CD4-positive, alpha-beta T cell treated with Interleukin-1 beta for 1 hour (primary cell): ENCODE results near the gene LRP2BP.
"Not testable (repeated sequence)": the region's sequence is repeated elsewhere in the genome, so short reads cannot be mapped to it uniquely, and the experiment has no call there.

ENCODE experiments used
- DNase-seq, 2 donors: peaks; one replicate each; pipeline ENCODE4 v3.0.0-alpha.2; 2020 to 2022

LRP2BP gene

DNA sequence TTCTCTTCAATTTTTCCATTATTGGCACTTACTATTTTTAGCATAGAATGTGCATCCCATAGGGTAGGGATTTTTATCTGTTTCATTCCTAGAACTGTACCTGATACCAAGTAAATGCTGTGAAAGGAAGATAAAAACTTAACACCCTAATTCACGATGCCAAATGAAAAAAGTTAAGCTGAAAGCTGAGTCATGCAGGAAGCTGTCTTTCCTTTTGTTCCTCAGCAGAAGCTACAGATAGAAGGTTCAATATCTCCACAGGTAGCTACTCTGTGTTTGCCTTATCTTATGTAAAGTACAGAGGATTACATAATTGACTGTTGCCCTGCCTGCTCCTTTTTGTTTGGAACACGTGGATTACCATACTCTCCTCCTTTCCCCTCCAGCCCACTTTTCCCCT is 77.0 kb downstream of the LRP2BP start:
- DNase-seq = no peak

DNA sequence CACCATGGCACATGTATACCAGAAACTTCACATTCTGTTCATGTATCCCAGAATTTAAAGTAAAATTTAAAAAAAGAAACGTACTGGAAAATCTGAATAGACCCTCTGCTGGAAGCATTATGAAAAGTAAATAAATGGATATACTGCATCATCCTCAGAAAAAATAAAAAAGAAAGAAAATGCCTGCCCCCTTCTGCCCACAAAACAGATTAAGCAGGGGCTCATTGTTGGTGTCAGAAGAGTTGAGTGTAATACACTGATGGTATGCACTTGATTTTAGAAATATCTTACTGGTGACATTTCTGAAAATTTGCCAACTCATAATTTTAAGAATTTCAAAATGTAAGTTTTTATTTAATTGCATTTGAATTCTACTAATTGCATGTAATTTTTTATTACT is 77.8 kb downstream of the LRP2BP start:
- DNase-seq = no peak

DNA sequence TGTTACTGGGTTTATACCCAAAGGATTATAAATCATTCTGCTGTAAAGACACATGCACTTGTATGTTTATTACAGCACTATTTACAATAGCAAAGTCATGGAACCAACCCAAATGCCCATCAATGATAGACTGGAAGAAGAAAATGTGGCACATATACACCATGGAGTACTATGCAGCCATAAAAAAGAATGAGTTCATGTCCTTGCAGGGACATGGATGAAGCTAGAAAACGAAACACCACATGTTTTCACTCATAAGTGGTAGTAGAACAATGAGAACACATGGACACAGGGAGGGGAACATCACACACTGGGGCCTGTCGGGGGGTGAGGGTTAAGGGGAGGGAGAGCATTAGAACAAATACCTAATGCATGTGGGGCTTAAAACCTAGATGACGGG is 78.3 kb downstream of the LRP2BP start:
- not testable (repeated sequence) for DNase-seq
